ENCODE measurements around the gene SCAMP2. TPM values are rescaled to one million over a fixed set of nuclear protein-coding genes. Genes with fewer than 3 reads are reported as not detected.

SCAMP2 gene
- total and polyA plus RNA-seq, 2 of the 13 experiments (the other 11 are each of a cell fraction or from before 2014, with no cell fraction given), result 34.8 to 121 TPM

DNA sequence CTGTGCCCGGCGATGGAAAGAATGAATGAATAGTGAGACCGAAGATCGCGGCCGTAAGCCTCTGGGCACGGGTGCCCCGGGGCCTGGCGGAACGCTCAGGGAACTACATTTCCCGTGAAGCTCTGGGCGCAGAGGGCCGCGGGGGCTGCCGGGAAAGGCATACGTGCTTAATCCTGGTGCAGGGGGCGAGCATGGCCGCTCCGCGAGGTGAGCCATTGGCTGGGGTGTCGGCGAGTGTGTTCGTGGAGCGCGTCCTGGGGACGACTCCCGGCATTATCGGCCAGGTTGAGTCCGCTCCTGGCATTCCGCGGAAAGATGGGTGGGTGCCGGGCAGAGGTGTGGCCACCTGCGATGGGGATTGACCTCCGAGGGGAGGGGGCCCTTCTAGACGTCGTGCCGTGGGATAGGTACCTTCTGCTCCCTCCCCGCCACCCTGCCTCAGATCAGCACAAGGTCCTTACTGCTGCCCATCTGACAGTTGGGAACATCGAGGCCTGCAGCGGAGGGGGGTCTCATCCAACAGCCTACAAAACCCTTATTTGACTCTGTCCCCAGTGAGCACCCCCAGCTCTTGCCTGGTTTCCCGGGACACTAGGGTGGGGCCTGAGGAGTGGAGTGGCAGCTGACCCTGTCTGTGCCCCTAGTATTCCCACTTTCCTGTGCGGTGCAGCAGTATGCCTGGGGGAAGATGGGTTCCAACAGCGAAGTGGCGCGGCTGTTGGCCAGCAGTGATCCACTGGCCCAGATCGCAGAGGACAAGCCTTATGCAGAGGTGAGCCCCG, 16.9 kb upstream of the SCAMP2 start, which contains the start of gene MPI (continued):
- TF ChIP-seq, protein P1, sequence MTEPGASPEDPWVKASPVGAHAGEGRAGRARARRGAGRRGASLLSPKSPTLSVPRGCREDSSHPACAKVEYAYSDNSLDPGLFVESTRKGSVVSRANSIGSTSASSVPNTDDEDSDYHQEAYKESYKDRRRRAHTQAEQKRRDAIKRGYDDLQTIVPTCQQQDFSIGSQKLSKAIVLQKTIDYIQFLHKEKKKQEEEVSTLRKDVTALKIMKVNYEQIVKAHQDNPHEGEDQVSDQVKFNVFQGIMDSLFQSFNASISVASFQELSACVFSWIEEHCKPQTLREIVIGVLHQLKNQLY (CRISPR knock-in tag; IDR thresholded peaks at IDR 0.05), result peak; percentile 49; the same call in 1 of the 2 replicates
- TF ChIP-seq ZBTB40 (IDR thresholded peaks at IDR 0.05) (no peak), ZBTB40 (CRISPR knock-in tag; IDR thresholded peaks at IDR 0.05) (peak; percentile 88), SRY (CRISPR knock-in tag; IDR thresholded peaks at IDR 0.05) (peak; percentile 64; the same call in 1 of the 2 replicates), IRF9 (CRISPR knock-in tag; IDR thresholded peaks at IDR 0.05; ENCODE audit: borderline replicate concordance) (peak; percentile 92; the same call in 1 of the 2 replicates), ZNF549 (CRISPR knock-in tag; IDR thresholded peaks at IDR 0.05) (no peak), SATB2 (CRISPR knock-in tag; IDR thresholded peaks at IDR 0.05) (peak; percentile 77; the same call in 1 of the 2 replicates), ZNF543 (CRISPR knock-in tag; IDR thresholded peaks at IDR 0.05) (peak; percentile 89), TAF1 (CRISPR knock-in tag; IDR thresholded peaks at IDR 0.05) (peak; percentile 90), ZNF546 (CRISPR knock-in tag; conservative IDR thresholded peaks at IDR 0.05) (no peak; the same call in 1 of the 2 replicates), SRSF1 (optimal IDR thresholded peaks at IDR 0.05; ENCODE audit: low read depth, low read length) (peak; percentile 85)
- TF ChIP-seq, protein P2, sequence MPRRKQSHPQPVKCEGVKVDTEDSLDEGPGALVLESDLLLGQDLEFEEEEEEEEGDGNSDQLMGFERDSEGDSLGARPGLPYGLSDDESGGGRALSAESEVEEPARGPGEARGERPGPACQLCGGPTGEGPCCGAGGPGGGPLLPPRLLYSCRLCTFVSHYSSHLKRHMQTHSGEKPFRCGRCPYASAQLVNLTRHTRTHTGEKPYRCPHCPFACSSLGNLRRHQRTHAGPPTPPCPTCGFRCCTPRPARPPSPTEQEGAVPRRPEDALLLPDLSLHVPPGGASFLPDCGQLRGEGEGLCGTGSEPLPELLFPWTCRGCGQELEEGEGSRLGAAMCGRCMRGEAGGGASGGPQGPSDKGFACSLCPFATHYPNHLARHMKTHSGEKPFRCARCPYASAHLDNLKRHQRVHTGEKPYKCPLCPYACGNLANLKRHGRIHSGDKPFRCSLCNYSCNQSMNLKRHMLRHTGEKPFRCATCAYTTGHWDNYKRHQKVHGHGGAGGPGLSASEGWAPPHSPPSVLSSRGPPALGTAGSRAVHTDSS (CRISPR knock-in tag; conservative IDR thresholded peaks at IDR 0.05), result 0 out of 2 replicates have a peak, but pooled peaks have one; percentile 92
- TF ChIP-seq, protein P3, sequence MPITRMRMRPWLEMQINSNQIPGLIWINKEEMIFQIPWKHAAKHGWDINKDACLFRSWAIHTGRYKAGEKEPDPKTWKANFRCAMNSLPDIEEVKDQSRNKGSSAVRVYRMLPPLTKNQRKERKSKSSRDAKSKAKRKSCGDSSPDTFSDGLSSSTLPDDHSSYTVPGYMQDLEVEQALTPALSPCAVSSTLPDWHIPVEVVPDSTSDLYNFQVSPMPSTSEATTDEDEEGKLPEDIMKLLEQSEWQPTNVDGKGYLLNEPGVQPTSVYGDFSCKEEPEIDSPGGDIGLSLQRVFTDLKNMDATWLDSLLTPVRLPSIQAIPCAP (CRISPR knock-in tag; IDR thresholded peaks at IDR 0.05; ENCODE audit: low read depth), result no peak

All from HepG2 (cell line).